ENCODE data around the gene NANOS2.

The NANOS2 gene

DNA sequence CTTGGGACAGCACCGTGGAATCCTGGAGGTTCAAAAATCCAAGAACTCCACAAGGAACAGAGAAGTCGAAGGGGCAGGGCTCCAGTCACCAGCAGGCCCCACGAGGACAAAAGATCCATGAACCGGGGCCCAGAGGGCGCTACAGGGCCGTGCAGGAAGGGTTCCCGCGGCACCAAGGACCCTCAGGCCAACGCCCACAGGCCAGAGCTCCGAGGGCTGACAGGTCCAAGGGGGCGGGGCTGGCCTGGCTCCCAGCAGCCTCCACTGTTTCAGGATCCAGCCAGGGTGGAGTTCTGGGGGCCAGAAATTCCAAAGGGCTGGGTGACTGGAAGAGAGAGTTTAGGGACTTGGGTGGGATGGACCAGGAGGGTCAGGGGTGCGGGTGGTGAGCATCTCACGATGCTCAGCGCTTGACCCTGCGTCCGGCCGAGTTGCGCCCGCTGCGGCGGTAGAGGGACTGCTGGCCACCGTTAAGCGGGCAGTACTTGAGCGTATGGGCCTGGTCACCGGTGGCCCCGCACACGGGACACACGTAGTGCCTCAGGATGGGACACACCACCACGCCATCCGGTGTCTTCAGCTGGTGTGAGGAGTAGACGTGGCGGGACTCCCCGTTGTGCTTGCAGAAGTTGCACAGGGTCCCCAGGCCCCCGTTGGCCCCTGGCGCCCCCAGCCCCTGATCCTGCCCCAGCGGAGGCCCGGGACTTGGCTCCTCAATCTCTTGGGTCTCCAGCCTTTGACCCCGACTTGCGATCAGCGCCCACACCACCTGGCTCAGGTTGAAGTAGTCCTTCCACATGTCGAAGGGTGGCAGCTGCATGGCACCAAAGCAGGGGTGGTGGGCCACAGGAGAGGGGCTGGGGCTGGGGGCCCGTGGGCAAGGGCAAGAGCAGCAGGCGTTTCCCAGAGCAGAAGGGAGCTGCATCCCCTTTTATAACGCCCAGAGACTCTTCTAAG is at the start of gene NANOS2:
Gene NANOS2, minus strand, starts transcription at position 905 of the 957 bp plus-strand sequence. Its CDS starts 85 bp downstream, at position 820.
- no peak for DNase-seq

DNA sequence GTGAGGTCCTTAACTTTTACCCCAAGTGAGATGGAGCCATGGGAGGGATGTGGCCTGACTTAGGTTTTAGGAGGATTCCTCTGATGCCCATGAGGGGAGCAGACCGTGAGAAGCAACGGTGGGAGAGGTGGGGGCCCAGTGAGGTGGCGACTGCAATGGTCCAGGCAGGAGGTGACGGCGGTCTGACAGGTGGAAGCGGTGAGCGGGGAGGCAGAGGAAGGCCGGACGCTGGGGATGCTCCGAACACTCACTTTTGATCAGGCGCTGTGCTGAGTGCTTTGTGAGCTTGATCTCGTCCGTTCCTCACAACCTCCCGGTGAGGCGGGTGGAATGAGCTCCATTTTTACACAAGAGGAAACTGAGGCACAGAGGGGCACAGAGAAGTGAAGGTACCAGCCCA is 47.4 kb upstream of the NANOS2 start:
- no peak for DNase-seq

DNA sequence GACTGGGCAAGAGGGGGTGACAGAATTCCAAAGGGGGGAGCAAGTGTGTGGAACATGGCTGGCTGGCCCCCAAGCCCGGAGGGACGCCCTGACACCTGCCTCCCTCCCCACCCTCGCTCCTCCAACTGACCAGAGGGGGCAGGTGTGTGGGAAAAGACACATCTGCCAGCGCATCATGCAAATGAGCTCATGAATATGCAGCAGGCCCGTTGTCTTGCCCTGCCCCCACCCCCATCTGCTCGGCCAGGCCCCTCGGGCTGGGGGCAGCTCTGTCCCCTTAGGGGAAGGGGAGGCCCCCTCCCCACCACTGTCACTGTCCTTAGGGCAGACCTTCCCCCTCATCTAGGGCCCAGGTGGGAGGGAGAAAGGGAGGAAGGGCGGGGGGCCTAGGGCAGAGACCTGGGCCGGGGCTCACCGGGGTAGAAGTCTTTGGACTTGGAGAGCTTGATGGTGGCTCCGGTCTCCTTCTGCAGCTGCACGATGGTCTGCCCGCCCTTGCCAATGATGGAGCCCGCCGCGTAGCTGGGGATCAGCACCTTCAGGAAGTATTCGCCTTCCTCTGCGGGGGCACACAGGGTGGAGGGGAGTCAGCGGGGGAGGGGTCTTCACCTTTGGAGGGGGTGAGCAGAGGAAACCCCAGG is 46.1 kb upstream of the NANOS2 start:
- DNase-seq: no peak

DNA sequence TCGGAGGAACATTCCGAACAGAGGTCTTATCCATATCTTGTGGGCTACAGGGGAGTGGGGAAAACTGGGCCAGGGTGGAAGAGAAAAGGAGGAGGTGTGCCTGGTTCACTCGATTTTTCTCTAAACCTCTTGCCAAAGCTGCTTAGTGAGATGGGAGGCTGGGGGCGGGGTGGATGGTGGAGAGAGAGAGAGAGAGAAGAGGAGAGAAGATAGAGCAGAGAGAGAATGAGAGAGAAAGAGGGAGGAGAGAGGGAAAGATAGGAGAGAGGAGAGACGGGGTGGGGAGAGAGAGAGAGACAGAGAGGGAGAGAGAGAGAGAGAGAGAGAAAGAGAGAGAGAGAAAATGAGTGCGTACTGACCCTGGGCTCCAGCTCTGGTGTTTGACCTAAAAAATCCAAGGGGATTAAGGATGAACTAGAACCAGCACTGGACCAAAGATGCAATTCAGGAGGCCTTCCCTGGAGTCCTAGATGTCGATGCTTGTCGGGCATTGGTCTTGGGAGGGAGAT is 45.0 kb upstream of the NANOS2 start:
- DNase-seq: no peak

DNA sequence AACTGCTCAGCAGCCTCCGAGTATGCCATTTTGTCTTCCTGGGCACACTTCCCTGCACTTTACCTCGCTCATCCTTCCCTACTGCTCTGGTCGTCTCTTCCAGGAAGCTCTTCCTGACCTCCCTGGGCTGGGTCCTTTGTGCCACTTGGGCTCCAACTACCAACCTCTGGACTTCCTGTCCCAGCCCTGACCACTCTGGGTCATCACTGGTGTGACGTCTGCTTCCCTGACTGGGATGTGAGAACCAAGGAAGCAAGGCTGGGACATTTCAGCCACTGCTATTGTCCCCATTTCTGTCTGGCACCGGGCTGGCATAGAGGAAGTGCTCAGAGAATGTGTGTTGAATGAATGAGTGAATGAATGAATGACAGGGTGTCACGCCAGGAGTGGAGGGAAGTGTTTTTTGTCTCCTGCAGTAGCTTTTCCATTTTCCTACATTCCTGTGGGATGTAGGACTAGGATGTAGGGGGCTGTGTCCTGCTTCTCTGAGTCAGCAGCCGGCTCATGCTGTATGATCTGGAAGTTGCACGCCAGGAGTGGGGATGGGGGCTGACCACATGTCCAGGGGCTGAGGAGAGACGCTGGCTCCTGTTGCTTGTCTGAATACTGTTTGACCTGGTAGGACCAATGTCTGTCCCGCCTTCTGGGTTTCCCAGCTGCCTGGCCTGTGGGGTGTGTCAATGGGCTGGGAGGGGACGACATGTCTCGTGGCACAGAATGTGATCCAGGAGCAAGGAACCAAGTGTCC is 44.4 kb upstream of the NANOS2 start:
- no peak for DNase-seq

DNA sequence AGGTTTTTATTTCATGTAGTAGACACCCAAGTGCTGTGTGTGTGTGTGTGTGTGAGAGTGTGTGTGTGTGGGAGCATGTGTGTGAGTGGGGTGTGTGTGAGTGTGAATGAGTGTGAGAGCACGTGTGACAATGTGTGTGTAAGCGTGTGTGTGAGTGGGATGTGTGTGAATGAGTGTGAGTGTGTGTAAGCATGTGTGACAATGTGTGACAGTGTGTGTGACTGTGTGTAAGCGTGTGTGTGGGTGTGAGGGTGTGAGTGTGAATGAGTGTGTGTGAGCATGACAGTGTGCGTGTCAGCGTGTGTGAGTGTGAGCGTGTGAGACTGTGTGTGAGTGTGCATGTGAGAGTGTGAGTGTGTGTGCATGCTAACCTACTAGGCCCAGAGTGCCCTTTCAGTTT is 43.7 kb upstream of the NANOS2 start:
- DNase-seq: no peak

DNA sequence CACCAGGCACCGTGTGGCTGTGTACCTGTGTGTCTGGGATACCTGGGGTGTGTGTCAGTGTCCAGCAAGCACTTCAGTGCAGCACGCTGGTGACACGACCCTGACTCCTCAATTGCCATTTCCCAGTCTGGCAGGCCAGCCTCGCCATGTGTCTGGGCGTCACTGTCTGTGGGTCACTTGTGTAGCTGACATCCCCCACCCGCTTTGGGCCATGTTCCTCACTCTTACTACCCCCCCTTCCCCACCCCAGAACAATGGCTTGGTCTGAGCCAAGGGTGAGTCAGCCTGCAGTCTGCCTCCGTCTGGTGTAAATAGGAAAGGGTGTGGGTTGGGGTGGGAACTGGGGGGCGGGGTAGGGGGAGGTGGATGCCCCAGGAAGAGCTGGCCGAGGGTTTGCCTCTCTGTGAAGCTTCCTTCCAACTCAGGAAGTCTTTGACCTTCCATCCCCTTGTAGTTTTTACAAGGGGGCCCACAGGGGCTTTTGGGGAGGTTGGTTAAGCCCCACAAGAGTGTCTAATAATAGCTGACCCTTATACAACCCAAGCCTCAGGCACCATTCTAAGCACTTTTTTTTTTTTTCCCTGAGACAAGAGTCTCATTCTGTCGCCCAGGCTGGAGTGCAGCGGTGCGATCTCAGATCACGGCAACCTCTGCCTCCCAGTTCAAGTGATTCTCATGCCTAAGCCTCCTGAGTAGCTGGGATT is 41.5 kb upstream of the NANOS2 start:
- no peak for DNase-seq

DNA sequence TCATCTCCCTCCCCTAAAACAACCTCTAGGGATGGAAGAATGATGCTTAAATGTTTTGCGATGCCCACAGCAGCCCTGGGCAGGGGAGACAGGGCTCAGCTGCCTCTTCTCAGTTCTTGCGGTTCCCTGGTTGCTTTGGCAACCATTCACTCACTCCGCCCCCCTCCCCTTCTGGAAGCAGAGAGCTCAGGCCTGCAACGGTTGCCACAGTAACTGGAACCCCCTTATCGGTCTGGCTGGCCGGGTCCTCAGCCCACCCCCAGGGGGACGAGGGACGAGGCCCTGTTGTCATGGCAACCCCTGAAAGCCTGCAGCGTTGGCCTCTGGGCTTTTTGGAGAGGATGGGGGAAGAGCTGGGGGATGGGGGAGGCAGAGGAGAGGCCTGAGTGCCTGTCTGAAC is 39.6 kb upstream of the NANOS2 start:
- no peak for DNase-seq

DNA sequence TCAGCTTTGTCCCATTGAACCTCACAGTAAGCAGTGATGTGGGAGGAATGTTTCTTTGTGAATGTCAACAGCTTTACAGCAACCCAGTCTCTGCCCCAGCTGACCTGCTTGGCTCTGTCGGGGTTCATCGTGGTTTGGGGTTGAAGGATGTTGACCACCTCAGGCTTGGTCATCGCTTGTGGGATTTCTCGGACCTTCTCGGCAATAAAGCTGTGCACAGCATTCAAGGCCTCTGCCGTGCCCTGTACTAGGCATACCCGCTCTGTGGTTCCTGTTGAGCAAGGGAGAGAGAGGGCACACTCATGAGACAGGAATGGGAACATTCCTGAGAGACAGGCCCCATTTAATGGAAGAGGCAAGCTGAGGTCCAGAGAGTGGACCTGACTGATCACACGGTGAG is 39.1 kb upstream of the NANOS2 start:
- no peak for DNase-seq

DNA sequence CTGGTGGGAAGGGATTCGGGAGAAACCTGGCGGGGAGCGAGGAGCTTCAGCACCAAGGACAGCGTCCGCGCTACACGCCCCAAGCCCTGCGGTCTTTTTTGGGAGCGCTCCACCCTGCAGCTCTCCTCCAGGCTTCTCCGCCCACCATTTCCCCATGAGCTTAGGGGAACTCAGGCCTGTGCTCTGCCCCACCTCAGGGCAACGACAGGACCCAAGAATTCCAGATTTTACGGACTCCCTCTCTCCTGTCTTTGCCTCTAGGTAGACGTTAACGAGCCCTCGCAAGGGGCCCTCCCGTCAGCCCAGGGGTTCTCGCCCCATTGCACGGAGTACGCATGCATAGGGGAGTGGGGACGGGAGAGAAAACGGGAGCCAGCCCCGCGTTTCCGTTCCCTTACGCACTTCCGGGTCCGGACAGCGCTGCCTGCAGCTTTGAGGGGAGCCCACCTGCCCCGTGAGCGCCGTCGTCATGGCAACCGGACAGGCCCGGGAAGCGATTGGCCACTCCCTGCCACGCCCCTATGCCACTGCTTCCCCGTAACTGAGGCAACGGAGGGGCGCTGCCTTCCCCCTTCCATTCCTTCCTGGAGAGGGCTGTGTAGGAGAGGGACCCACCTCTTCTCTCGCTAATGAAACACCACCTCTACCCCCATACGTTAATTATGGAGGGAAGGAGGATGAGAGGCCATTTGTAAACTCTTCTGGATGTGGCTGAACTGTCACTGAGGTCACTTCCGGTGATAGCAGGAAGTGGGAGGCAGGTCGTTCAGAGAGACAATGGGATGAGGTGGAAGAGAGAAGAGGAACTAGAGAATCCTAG is 38.3 kb upstream of the NANOS2 start:
- DNase-seq: no peak

DNA sequence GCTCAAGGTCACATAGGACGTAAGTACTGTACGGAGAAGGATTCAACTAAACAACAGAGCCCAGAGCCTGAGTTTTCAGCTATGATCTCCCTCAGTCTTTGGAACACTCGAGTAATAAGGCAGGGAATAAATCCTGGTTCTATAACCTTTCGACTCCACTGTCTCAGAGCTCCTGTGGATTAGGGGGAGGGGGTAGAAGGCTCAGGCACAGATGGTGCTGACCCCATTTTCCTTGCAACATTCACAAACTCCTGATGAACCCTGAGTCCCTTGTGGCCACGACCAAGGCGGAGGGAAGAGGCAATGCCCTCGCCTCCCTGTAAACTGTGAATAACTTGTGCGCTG is 37.7 kb upstream of the NANOS2 start:
- no peak for DNase-seq

DNA sequence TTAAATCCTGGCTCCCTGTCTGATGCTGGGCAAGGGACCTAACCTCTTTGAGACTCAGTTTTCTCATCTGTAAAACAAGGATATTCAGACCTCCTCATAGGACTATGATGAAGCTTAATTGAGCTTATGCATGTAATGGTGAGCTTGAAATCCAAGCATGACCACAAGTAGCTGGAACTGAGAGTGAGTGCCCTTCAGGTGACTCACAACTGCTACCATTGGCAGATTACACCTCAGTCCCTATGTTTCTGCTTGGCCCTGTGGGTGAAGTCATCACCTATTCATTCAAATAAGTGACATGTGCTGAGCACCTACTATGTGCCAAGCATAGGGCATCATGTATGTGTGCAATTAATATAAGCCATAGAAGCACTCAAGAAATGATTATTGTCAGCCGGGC is 33.3 kb upstream of the NANOS2 start:
- no peak for DNase-seq

DNA sequence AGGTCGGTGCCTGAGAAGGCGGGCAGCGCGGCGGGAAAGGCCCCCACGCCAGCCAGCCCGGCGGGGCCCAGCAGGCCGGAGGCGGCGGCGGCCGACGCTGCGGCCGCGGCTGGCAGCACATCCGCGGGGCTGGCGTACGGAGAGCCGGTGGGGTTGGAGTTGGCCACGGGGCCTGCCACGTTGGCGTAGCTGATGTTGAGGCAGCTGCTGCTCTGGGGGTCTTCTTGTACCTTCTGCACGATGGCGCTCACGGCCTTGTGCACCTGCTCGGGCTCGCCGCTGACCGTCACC is 25.9 kb upstream of the NANOS2 start:
- DNase-seq: no peak

DNA sequence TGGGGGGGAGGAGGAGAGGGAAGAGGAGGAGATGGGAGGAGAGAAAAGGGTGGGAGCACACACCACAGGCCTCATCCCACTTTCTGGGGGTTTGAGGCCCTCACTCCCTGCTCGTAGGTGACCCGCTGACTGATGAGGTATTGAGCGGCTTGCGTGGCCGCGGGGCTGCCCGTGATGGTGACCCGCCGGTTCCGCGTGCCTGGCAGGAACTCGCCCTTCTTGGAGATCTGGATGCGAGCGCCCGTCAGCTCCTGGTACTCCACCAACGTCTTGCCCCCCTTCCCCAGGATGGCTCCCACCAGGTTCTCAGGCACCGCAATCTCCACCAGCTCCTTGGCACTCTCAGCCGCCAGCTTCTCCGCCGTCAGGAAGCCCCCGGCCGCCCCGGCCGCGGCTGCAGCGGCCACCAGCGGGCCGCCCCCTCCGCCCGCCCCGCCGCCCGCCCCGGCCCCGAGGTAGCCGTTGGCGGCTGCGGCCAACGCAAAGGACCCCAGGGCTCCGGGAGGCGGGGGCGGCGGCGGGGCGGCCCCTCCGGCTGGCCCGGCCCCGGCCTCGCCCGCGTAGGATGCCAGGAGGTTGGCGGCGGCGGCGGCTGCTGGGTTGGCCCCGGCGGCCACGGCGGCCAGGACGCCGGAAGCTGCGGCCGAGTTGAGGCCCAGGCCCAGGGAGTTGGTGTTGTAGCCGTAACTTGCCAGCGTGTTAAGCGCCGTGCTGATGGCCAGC is 25.4 kb upstream of the NANOS2 start:
- no peak for DNase-seq

DNA sequence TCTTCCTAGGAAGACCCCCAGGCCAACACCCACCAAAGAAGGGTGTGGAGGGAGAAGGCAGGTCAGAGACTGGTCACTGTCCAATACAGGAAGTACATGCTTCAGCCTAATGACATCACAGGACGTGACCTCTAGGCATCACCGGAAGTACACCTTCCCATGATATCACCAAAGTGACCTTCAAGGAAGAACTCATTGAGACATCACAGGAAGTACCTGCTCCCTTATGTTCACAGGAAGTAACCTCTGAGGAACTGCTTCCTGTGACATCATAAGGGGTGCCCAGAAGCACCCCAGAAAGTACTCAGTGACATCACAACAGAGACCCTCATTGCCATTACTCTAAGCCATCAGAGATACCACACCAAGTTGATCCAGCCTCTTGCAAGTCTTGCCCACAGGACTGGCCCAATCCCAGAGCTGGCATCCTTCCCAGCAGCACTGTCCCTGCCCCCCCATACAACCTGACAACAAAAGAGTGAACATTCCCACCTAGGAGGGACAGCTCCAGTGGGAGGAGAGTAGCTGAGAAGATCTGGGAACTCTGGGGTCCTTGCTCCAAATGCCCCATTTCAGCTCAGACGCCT is 24.2 kb upstream of the NANOS2 start:
- no peak for DNase-seq

DNA sequence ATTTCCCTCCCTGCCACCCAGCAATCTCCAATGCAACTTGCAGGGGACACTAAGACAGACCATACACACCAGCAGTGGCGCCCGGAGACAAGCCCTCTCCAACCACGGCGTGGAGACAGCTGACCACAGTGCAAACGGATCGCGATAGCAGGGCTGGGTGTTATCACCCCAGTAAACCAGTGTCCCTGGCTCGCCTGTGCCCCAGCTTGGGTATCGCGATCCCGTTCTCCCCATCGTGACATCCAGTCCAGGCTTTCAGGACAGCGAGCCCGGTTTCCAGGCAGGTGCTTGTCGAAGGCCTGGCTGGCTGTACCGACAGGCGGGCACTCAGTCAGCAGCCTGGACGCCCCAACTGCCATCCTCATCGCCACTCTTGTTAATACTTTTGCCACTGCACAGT is 20.7 kb upstream of the NANOS2 start:
- DNase-seq: no peak

DNA sequence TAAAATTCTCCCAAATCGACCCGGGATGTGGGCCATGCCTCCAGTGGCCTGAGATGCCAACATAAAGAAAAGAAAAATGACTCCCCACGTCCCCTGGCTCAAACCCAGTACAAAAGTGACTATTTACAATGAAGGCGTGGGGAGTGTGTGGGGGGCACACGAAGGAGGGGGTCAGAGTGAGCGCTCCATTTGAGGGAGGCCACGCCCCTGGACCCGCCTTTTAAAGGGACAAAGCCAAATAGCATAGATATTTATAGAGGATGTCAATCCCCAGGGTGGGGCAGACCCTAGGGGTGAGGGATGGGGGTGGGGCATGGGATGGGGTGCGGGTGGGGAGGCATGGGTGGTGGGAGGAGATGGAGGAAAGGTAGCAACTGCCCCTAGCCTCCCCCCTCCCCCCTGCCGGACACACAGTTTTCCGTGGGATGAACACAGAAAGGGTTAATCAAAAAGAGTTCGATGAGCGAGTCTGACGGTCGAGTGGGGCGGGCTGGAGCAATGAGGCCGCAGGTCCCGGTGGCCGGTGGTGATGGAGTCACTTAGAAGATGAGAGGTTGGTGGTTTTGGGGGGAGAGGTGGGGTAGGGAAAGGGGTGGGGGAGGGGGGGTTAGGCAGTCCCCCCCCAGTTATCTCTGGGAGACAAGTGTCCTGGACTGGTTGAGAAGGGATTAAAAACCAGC is 20.1 kb upstream of the NANOS2 start:
- no peak for DNase-seq

DNA sequence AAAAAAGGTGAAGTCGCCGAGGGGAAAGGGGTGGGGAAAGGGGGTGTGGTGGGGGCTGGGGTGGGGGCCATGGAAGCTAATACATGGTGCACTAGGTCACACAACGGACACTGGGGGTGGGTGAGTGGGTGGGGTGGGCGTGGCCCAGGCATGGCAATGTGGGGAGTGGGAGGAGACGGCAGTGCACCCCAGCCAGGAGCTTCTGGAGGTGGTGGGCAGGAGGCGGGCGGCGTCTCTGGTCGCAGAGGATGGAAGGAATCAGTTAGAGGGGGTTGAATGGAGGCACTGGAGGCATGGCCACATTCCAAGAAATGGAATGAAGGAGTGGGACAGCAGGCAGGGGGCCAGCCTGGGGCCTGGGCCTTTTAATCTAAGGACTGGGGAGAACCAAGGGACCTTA is 19.2 kb upstream of the NANOS2 start:
- no peak for DNase-seq

DNA sequence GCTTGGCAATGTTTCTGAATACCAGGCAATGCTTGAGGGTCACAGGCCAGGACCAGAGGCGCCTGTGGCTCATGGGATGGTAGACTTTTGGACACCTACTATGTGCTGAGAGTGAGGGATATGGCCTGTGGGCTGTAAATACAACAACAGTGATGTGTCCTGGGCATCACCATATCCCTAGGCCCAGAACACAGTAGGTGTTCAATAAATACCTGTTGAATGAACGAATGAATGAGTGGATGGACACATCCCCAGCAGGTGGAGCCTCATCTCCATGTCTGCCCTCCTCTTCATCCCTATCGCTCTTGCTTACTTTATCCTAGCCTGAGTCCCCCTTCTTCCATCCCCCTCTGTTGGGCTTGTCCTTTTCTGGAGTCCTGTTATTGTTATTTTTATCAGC is 16.5 kb upstream of the NANOS2 start:
- DNase-seq: no peak

DNA sequence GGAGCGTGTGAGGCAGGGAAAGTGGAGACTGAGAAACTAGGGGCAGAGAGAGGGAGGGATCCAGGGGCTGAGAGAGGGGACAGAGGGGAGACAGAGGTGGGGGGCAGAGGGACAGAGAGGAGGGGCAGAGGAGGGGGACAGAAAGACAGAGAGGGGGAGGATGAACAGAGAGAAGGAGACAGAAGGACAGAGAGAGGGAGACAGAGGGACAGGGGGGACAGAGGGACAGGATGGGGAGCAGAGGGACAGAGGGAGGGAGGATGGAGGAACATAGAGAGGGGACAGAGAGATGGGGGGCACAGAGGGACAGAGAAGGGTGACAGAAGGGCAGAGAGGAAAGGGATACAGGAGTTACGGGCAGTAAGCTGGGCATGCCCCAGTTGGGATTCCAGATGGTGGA is 14.7 kb upstream of the NANOS2 start:
- DNase-seq: no peak

All from NCI-H1092 (cell line).